Transverse colon (tissue), 4 donors: ENCODE measurements around the gene MAN1A2. TPM values are rescaled to one million over a fixed set of nuclear protein-coding genes. Genes with fewer than 3 reads are reported as not detected.

Source experiments
- DNase-seq: peaks from one replicate; pipeline ENCODE4 v3.0.0-alpha.2; 2019
- H3K27ac ChIP-seq, 4 donors: fragments of 200-600 bp; sonication (generic); 2 replicates each; pipeline ENCODE4 v1.5.1; 2016 to 2018; ENCODE audit warnings: inconsistent platforms in 4 of 4
- H3K27me3 ChIP-seq: fragments of 200-600 bp; sonication (generic); 2 replicates; pipeline ENCODE4 v1.5.1; 2017; ENCODE audit warnings: inconsistent platforms
- H3K36me3 ChIP-seq, 4 donors: fragments of 200-600 bp; sonication (generic); 2 replicates each; pipeline ENCODE4 v1.5.1; 2017 to 2019; ENCODE audit warnings: inconsistent platforms in 4 of 4
- H3K4me1 ChIP-seq, 4 donors: fragments of 200-600 bp; sonication (generic); 2 replicates each; pipeline ENCODE4 v1.5.1; 2017 to 2020; ENCODE audit warnings: inconsistent platforms in 4 of 4
- H3K4me3 ChIP-seq, 4 donors: fragments of 200-600 bp; sonication (generic); 1 replicate in 1 of 4; 2 replicates in 3 of 4; pipeline versions ENCODE4 v1.5.1 to v1.6.1; 2017 to 2019; ENCODE audit warnings: inconsistent platforms in 4 of 4
- H3K9me3 ChIP-seq, 2 donors: fragments of 200-600 bp; sonication (generic); 2 replicates each; pipeline ENCODE4 v1.5.1; 2017 to 2019; ENCODE audit warnings: inconsistent platforms in 2 of 2
- EP300 ChIP-seq: sonication (generic); formaldehyde crosslinking; IDR thresholded peaks from one replicate; pipeline ENCODE4 v1.6.1; 2017; ENCODE audit warnings: antibody characterized with exemption, low read depth
- POLR2A ChIP-seq: fragments of 450-650 bp; IDR thresholded peaks from one replicate; pipeline ENCODE4 v1.6.1; 2016; ENCODE audit warnings: antibody characterized with exemption, mild to moderate bottlenecking, moderate library complexity
- POLR2AphosphoS5 ChIP-seq, 3 donors: sonication (generic); formaldehyde crosslinking; IDR thresholded peaks; one replicate each; pipeline ENCODE4 v1.6.1; 2016; ENCODE audit warnings: antibody characterized with exemption in 3 of 3
- WGBS, 2 donors: methylation state at CpG; one replicate each; pipeline ENCODE4 v1.1.5; 2018; ENCODE audit warnings: low coverage in 1 of 2; 5-methylcytosine and 5-hydroxymethylcytosine counted together
- in situ Hi-C, 4 donors: fragments of 200-750 bp; cut with MboI; loops; one replicate each; pipeline versions ENCODE4 v1.15.0 to v1.15.1; 2017; ENCODE audit warnings: low sequenced_read_pairs in 3 of 4, low pct_ligation_motif_present in 1 of 4, low pct_unique_long_range_greater_than_20kb in 1 of 4
- intact Hi-C: fragments of 100-400 bp; cut with DNase I; formaldehyde crosslinking; loops from one replicate; pipeline ENCODE4 v1.15.1; 2023; ENCODE audit warnings: low total_unique reads
- total RNA-seq, 4 donors: library from RNA; depleted of rRNA; stranded (reverse); fragments of >200 nt; gene quantifications; one replicate each; pipeline ENCODE4 v1.1.0, GENCODE V29; 2016
- TF ChIP-seq, protein P1 (sequence below), 5 experiments: fragments of 200-600 bp in 3 of 5; fragments of 450-650 bp in 2 of 5; sonication (generic) in 3 of 5; IDR thresholded peaks; 1 replicate in 2 of 5; 2 replicates in 3 of 5; pipeline ENCODE4 v1.5.1; 2016 to 2017; ENCODE audit warnings: antibody characterized with exemption in 5 of 5, inconsistent platforms in 3 of 5, mild to moderate bottlenecking in 2 of 5, moderate library complexity in 1 of 5

MAN1A2 gene
- total RNA-seq, 4 donors from 2014 or later, result 9.0 to 38.6 (median 21.6) TPM

- peaks cover 0 to 4% (median 0%) of the 10 kb centered on the region in 4 donors for H3K4me1 ChIP-seq
- H3K27ac ChIP-seq, result no peak overlapping the region
- H3K9me3 ChIP-seq, result peaks cover 6 to 7% of the 10 kb centered on the region in 2 donors
- no peak for TF ChIP-seq EP300
- no peak for TF ChIP-seq POLR2A
- no peak for TF ChIP-seq POLR2AphosphoS5 (IDR thresholded peaks at IDR 0.05)
- TF ChIP-seq, protein P1, sequence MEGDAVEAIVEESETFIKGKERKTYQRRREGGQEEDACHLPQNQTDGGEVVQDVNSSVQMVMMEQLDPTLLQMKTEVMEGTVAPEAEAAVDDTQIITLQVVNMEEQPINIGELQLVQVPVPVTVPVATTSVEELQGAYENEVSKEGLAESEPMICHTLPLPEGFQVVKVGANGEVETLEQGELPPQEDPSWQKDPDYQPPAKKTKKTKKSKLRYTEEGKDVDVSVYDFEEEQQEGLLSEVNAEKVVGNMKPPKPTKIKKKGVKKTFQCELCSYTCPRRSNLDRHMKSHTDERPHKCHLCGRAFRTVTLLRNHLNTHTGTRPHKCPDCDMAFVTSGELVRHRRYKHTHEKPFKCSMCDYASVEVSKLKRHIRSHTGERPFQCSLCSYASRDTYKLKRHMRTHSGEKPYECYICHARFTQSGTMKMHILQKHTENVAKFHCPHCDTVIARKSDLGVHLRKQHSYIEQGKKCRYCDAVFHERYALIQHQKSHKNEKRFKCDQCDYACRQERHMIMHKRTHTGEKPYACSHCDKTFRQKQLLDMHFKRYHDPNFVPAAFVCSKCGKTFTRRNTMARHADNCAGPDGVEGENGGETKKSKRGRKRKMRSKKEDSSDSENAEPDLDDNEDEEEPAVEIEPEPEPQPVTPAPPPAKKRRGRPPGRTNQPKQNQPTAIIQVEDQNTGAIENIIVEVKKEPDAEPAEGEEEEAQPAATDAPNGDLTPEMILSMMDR (IDR thresholded peaks at IDR 0.05), result no peak
- no peak for DNase-seq
- no peak overlapping the region for H3K4me3 ChIP-seq
- H3K27me3 ChIP-seq, result no peaks in the 10 kb centered on the region
- in situ Hi-C loops (no loop called here), intact Hi-C loops (no loop called here)
- 81 to 89% methylated on average over 6 of the region's 6 CpGs for WGBS, 2 donors
- H3K36me3 ChIP-seq, result peaks cover 0 to 16% (median 0%) of the 10 kb centered on the region in 4 donors
These were observed 31.7 kb downstream of the MAN1A2 start for GRCh38 chr1:117398957-117399356.

GRCh38 chr1:117401761-117402160 lies 34.5 kb downstream of the MAN1A2 start:
- in situ Hi-C loops (loop anchor here in 1 of 4 donors (25.0 kb wide), 1 partner anchor 89 kb away; no protein-coding TSS in a partner anchor), intact Hi-C loops (no loop called here)

DNA sequence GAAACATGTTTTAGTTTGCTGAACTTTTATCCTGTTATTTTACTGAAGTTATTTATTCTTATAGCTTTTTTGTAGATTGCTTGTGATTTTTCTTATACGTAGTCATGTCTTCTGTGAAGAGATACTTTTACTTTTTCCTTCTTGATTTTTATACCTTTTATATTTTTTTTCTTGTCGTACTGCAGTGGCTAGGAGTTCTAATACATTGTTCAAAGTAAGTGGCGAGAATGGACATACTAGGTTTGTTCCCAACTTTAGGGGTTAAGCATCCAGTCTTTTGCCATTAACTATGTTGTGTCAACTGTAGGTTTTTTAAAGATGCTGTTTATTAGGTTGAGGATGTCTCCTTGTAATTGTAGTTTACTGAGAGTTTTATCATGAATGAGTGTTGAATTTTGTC lies 36.3 kb downstream of the MAN1A2 start:
- Histone ChIP-seq H3K36me3 (peaks cover 0 to 17% (median 0%) of the 10 kb centered on the region in 4 donors), H3K4me3 (no peak overlapping the region), H3K27ac (no peak overlapping the region), H3K9me3 (peaks cover 6 to 7% of the 10 kb centered on the region in 2 donors), H3K4me1 (no peaks in the 10 kb centered on the region), H3K27me3 (no peaks in the 10 kb centered on the region)
- no peak for DNase-seq
- in situ Hi-C loops, result loop anchor here in 1 of 4 donors (25.0 kb wide), 1 partner anchor 91 kb away; no protein-coding TSS in a partner anchor
- TF ChIP-seq POLR2AphosphoS5 (IDR thresholded peaks at IDR 0.05) (no peak), EP300 (no peak), POLR2A (no peak)
- TF ChIP-seq, protein P1 (IDR thresholded peaks at IDR 0.05), result no peak
- WGBS, 2 donors, result 95 to 100% methylated on average over 3 of the region's 3 CpGs
- intact Hi-C loops, result no loop called here

More at GRCh38 chr1:117401761-117402160, 34.5 kb downstream of the MAN1A2 start:
- H3K4me3 ChIP-seq, result no peak overlapping the region
- TF ChIP-seq POLR2AphosphoS5 (IDR thresholded peaks at IDR 0.05) (no peak), EP300 (no peak), POLR2A (no peak)
- TF ChIP-seq, protein P1 (IDR thresholded peaks at IDR 0.05), result no peak
- peaks cover 0 to 17% (median 0%) of the 10 kb centered on the region in 4 donors for H3K36me3 ChIP-seq
- H3K9me3 ChIP-seq, result peaks cover 6 to 7% of the 10 kb centered on the region in 2 donors
- no peak for DNase-seq
- no peak overlapping the region for H3K27ac ChIP-seq
- peaks cover 0 to 2% (median 0%) of the 10 kb centered on the region in 4 donors for H3K4me1 ChIP-seq
- no peaks in the 10 kb centered on the region for H3K27me3 ChIP-seq

- Histone ChIP-seq H3K27me3 (no peaks in the 10 kb centered on the region), H3K4me1 (no peaks in the 10 kb centered on the region), H3K27ac (no peak overlapping the region), H3K36me3 (peaks cover 0 to 17% (median 0%) of the 10 kb centered on the region in 4 donors), H3K4me3 (no peak overlapping the region), H3K9me3 (peaks cover 6 to 7% of the 10 kb centered on the region in 2 donors)
- in situ Hi-C loops (loop anchor here in 1 of 4 donors (25.0 kb wide), 1 partner anchor 93 kb away; no protein-coding TSS in a partner anchor), intact Hi-C loops (no loop called here)
- no peak for TF ChIP-seq POLR2AphosphoS5 (IDR thresholded peaks at IDR 0.05)
- TF ChIP-seq, protein P1 (IDR thresholded peaks at IDR 0.05), result no peak
- TF ChIP-seq POLR2A, result no peak
- no peak for TF ChIP-seq EP300
- DNase-seq, result no peak
These were observed 37.8 kb downstream of the MAN1A2 start for GRCh38 chr1:117405042-117405441.
